NK-92 treated with Interleukin-12 subunit alpha and Interleukin-12 subunit beta, amount 100 ng/mL, for 24 hours (cell line): ENCODE measurements around the gene PRPF39.
"Not testable (repeated sequence)": the region's sequence is repeated elsewhere in the genome, so short reads cannot be mapped to it uniquely, and the experiment has no call there.

Experiments
- DNase-seq: peaks from one replicate; lab custom pipeline; 2025; lab: John Stamatoyannopoulos, UW

PRPF39 gene

GRCh38 chr14:45140661-45141187, 56.8 kb downstream of the PRPF39 start:
- DNase-seq: no peak

GRCh38 chr14:45142083-45142482, 58.2 kb downstream of the PRPF39 start:
- DNase-seq: not testable (repeated sequence)

GRCh38 chr14:45144658-45145057, 60.7 kb downstream of the PRPF39 start:
- no peak for DNase-seq

GRCh38 chr14:45145214-45145613, 61.3 kb downstream of the PRPF39 start:
- no peak for DNase-seq

GRCh38 chr14:45149602-45150001, 65.7 kb downstream of the PRPF39 start:
- DNase-seq: no peak

GRCh38 chr14:45150386-45150890, 66.5 kb downstream of the PRPF39 start:
- DNase-seq: no peak

- no peak for DNase-seq
Measured at GRCh38 chr14:45156067-45156466, 72.2 kb downstream of the PRPF39 start.
